Activated CD8-positive, alpha-beta memory T cell treated with anti-CD3 and anti-CD28 coated beads, Interleukin-2, amount 50 U/mL, for 48 hours (primary cell): Measurements from ENCODE around the gene FRMD1.
"Not testable (repeated sequence)": the region's sequence is repeated elsewhere in the genome, so short reads cannot be mapped to it uniquely, and the experiment has no call there.

Experiments used
- DNase-seq: peaks from one replicate; pipeline ENCODE4 v3.0.0-alpha.2; 2020

FRMD1 gene

GRCh38 chr6:168093634-168094033 is 14.6 kb upstream of the FRMD1 start:
- no peak for DNase-seq

- DNase-seq = no peak
Measured at GRCh38 chr6:168093071-168093505, 14.1 kb upstream of the FRMD1 start.

- no peak for DNase-seq
Measured at GRCh38 chr6:168092541-168092940, 13.5 kb upstream of the FRMD1 start.

GRCh38 chr6:168091381-168092264 is 12.6 kb upstream of the FRMD1 start:
- DNase-seq = no peak

- no peak for DNase-seq
Measured at GRCh38 chr6:168090706-168091105, 11.7 kb upstream of the FRMD1 start.

- no peak for DNase-seq
Measured at GRCh38 chr6:168090064-168090690, 11.2 kb upstream of the FRMD1 start.

- no peak for DNase-seq
Measured at GRCh38 chr6:168089186-168090063, 10.4 kb upstream of the FRMD1 start.

- no peak for DNase-seq
Measured at GRCh38 chr6:168088161-168089053, 9.4 kb upstream of the FRMD1 start.

- DNase-seq = no peak
Measured at GRCh38 chr6:168087436-168088160, 8.6 kb upstream of the FRMD1 start.

GRCh38 chr6:168086616-168087015 is 7.6 kb upstream of the FRMD1 start:
- DNase-seq = no peak

GRCh38 chr6:168086066-168086465 is 7.1 kb upstream of the FRMD1 start:
- DNase-seq = no peak

- DNase-seq = no peak
Measured at GRCh38 chr6:168084465-168085160, 5.6 kb upstream of the FRMD1 start.

- DNase-seq = no peak
Measured at GRCh38 chr6:168083514-168083885, 4.5 kb upstream of the FRMD1 start.

- DNase-seq = no peak
Measured at GRCh38 chr6:168082860-168083513, 4.0 kb upstream of the FRMD1 start.

- DNase-seq = no peak
Measured at GRCh38 chr6:168081858-168082546, 3.0 kb upstream of the FRMD1 start.

- DNase-seq = no peak
Measured at GRCh38 chr6:168080393-168081077, 1.5 kb upstream of the FRMD1 start.

- no peak for DNase-seq
Measured at GRCh38 chr6:168078175-168078942, 653 bp downstream of the FRMD1 start.

- DNase-seq = not testable (repeated sequence)
Measured at GRCh38 chr6:168077401-168077800, 1.6 kb downstream of the FRMD1 start.
